Lung (tissue), 12 donors: ENCODE results near the gene WRNIP1. TPM values are rescaled to one million over a fixed set of nuclear protein-coding genes. Genes with fewer than 3 reads are reported as not detected.
A peak's percentile ranks its signal among the peaks of the same experiment; 100 is the strongest.

Experiments used
- ATAC-seq: fragments of 200-7000 bp; cut with Tn5 transposase; one replicate; pipeline ENCODE4 v1.9.1; 2020; ENCODE audit warnings: moderate number of reproducible peaks; ENCODE audit not compliant: insufficient read depth, low FRiP score
- DNase-seq, 3 donors: peaks; one replicate each; pipeline ENCODE4 v3.0.0-alpha.2; 2013 to 2017
- H3K27ac ChIP-seq, 2 donors: one replicate each; pipeline ENCODE4 v1.5.1; 2013; ENCODE audit warnings: mild to moderate bottlenecking in 2 of 2, moderate library complexity in 2 of 2, control low read depth in 1 of 2, inconsistent platforms in 1 of 2, low read depth in 1 of 2, low read length in 1 of 2
- H3K27me3 ChIP-seq, 3 donors: one replicate each; pipeline ENCODE4 v1.5.1; 2013; ENCODE audit warnings: low read length in 2 of 3; ENCODE audit not compliant: control insufficient read depth in 3 of 3, insufficient read depth in 3 of 3
- H3K36me3 ChIP-seq, 4 donors: one replicate each; pipeline ENCODE4 v1.5.1; 2013; ENCODE audit warnings: low read length in 4 of 4, mild to moderate bottlenecking in 1 of 4, moderate library complexity in 1 of 4; ENCODE audit not compliant: control insufficient read depth in 4 of 4, insufficient read depth in 4 of 4
- H3K4me1 ChIP-seq, 5 donors: one replicate each; pipeline ENCODE4 v1.5.1; 2013; ENCODE audit warnings: low read length in 5 of 5, mild to moderate bottlenecking in 2 of 5, moderate library complexity in 1 of 5; ENCODE audit not compliant: control insufficient read depth in 5 of 5, insufficient read depth in 5 of 5
- H3K4me3 ChIP-seq: one replicate; pipeline ENCODE4 v1.5.1; 2013; ENCODE audit warnings: mild to moderate bottlenecking, control low read depth, moderate library complexity
- H3K9ac ChIP-seq, 2 donors: one replicate each; pipeline ENCODE4 v1.5.1; 2013; ENCODE audit warnings: low read length in 2 of 2, control low read depth in 1 of 2; ENCODE audit not compliant: insufficient read depth in 1 of 2
- H3K9me3 ChIP-seq, 4 donors: one replicate each; pipeline ENCODE4 v1.5.1; 2013; ENCODE audit warnings: low read length in 3 of 4, mild to moderate bottlenecking in 1 of 4, moderate library complexity in 1 of 4; ENCODE audit not compliant: control insufficient read depth in 4 of 4, insufficient read depth in 3 of 4
- CTCF ChIP-seq: IDR thresholded peaks from 2 replicates; pipeline ENCODE4 v1.5.1; 2012; ENCODE audit warnings: mild to moderate bottlenecking; ENCODE audit errors: control extremely low read depth, extremely low read depth
- WGBS, 2 donors: extraction: QIAGEN DNeasy Blood & Tissue Kit; methylation state at CpG; one replicate each; pipeline ENCODE4 v1.1.7; 2013; 5-methylcytosine and 5-hydroxymethylcytosine counted together
- polyA plus RNA-seq, 2 donors: library from polyadenylated mRNA; stranded (reverse); fragments of 200-250 nt; gene quantifications; one replicate each; pipeline ENCODE4 v1.2.1, GENCODE V29; 2013
- total RNA-seq, 2 donors: library from RNA; depleted of rRNA in 1 of 2; stranded (reverse); fragments of >200 nt in 1 of 2; gene quantifications; one replicate each; pipeline ENCODE4 v1.2.1, GENCODE V29; 2014 to 2021
- donor health status: control.
- donor health status: control.
- donor health status: Bipolar disorder and iron deficiency.
- donor health status: healthy.
- donor health status: DM: yes; HTN: yes; CAD: no.

The WRNIP1 gene
- total and polyA plus RNA-seq, 4 donors: 36.8 to 56.0 (median 42.7) TPM

DNA sequence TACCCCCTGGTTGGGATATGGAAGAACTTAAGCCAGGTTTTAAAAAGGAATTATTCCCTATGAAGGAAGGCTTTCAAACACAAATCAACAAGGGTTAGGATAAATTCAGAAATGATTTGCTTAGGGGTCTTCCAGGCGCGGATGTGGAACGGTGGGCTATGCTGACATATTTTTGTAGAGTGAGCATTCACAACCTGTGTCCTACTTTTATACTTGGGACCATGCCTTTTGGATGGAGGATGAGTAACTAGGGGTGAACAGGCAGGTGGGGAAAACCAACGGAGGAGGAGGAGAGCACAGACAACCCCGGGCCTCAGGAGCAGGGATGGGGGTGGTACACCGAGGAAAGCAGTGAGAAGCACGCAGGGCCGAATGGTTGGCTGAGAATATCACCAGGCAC is 20.4 kb upstream of the WRNIP1 start:
- H3K9me3 ChIP-seq: no peaks in the 10 kb centered on the region
- H3K4me1 ChIP-seq: peaks cover 0 to 12% (median 0%) of the 10 kb centered on the region in 5 donors
- peak overlapping the region in 1 of 2 donors; percentile 54 for H3K27ac ChIP-seq
- WGBS, 2 donors: 92 to 95% methylated on average over 8 of the region's 8 CpGs
- H3K36me3 ChIP-seq: no peaks in the 10 kb centered on the region
- H3K4me3 ChIP-seq: no peak overlapping the region
- ATAC-seq (no peak), DNase-seq (no peak)
- no peak overlapping the region for H3K9ac ChIP-seq
- no peak for TF ChIP-seq CTCF
- no peaks in the 10 kb centered on the region for H3K27me3 ChIP-seq

DNA sequence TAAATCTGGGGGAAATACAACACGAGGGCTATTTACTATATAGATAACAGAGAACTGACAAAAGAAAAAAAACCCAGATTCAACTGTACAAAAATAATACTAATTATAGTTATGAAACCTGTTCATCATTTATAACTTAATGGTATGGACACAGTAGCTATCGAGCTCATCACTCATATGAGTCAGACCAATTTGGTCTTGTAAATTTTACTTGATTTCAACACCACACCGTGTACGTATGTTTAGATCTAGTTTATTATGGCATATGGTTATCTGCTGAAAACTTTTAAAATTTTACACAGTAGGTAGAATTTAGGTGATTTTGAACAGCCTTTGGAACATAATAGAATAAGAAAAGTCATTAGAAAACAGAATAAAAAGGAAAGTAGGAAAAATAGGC is 19.9 kb upstream of the WRNIP1 start:
- H3K27ac ChIP-seq: no peak overlapping the region
- H3K4me1 ChIP-seq: peaks cover 0 to 12% (median 0%) of the 10 kb centered on the region in 5 donors
- H3K9ac ChIP-seq: no peak overlapping the region
- WGBS, 2 donors: 93 to 96% methylated on average over 4 of the region's 4 CpGs
- ATAC-seq: no peak
- H3K4me3 ChIP-seq: no peak overlapping the region
- no peaks in the 10 kb centered on the region for H3K27me3 ChIP-seq
- DNase-seq: no peak
- no peaks in the 10 kb centered on the region for H3K9me3 ChIP-seq
- H3K36me3 ChIP-seq: no peaks in the 10 kb centered on the region
- TF ChIP-seq CTCF: no peak

DNA sequence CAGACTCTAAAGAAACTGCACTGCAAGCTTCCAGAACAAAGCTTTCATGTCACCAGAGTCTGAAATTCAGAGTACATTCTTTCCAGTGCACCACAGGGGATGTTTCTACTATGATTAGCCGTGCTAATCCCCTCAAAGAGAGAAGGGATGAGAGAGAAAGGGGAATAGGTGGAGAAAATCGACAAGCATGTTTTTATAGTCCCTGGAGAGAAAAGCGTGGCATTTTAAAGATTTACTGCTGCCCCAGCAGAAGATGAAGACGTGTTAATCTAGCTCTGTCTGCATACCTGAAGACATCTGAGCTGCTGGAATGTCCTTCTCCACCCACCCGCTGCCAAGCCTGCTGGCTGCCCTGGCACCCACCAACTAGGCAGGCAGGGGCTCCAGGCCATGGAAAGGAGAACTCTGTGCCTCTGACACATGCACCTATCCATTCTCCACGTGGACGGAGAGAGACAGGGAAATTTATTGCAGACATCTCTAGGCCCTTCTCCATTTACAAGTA is 18.6 kb upstream of the WRNIP1 start:
- Histone ChIP-seq H3K27me3 (no peaks in the 10 kb centered on the region), H3K4me1 (peaks cover 0 to 16% (median 0%) of the 10 kb centered on the region in 5 donors), H3K4me3 (no peak overlapping the region), H3K9ac (no peak overlapping the region), H3K27ac (no peak overlapping the region), H3K36me3 (no peaks in the 10 kb centered on the region), H3K9me3 (no peaks in the 10 kb centered on the region)
- no peak for DNase-seq
- WGBS, 2 donors: 81 to 87% methylated on average over 7 of the region's 7 CpGs
- no peak for ATAC-seq
- TF ChIP-seq CTCF: no peak

DNA sequence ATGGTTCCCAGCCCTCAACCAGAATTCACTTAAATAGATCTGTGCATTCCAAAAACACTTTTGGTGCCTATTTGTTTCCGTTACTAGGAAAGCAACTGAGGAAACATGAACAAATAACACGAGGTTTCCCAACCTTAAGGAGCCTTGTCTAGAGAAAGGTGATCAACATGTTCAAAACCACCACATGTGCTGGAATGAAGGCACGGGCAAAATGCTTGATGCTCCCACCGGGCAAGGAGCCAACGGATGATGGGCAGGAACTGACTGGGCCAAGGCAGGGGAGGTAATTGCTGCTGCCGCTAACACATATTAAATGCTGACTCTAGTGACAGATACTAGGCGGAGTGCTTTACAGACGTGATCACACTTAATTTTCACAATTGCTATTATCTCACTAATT is 17.0 kb upstream of the WRNIP1 start:
- Histone ChIP-seq H3K9ac (no peak overlapping the region), H3K27ac (no peak overlapping the region), H3K4me3 (no peak overlapping the region), H3K4me1 (peaks cover 0 to 25% (median 0%) of the 10 kb centered on the region in 5 donors), H3K27me3 (no peaks in the 10 kb centered on the region), H3K36me3 (no peaks in the 10 kb centered on the region), H3K9me3 (no peaks in the 10 kb centered on the region)
- DNase-seq (peak in 1 of 3 donors; percentile 19), ATAC-seq (no peak)
- no peak for TF ChIP-seq CTCF
- 75 to 76% methylated on average over 8 of the region's 8 CpGs for WGBS, 2 donors
